H9 (cell line): ENCODE data around the gene C5orf58. TPM values are rescaled to one million over a fixed set of nuclear protein-coding genes. Genes with fewer than 3 reads are reported as not detected.

Source experiments
- DNase-seq: peaks from one replicate; pipeline ENCODE4 v3.0.0-alpha.2; 2017
- H2AFZ ChIP-seq: one replicate; pipeline ENCODE4 v1.6.1; 2013; ENCODE audit warnings: mild to moderate bottlenecking, low read length, control low read depth, moderate library complexity
- H2AK5ac ChIP-seq: 2 replicates; pipeline ENCODE4 v1.6.1; 2013; ENCODE audit warnings: low read length, control low read depth, mixed read lengths; ENCODE audit not compliant: insufficient read length
- H2BK120ac ChIP-seq: one replicate; pipeline ENCODE4 v1.6.1; 2013; ENCODE audit warnings: low read depth, mild to moderate bottlenecking, low read length, control low read depth, inconsistent platforms; ENCODE audit not compliant: poor library complexity, severe bottlenecking
- H2BK12ac ChIP-seq: 2 replicates; pipeline ENCODE4 v1.6.1; 2013; ENCODE audit warnings: low read length, control low read depth, mixed read lengths, low read depth; ENCODE audit not compliant: insufficient read length
- H2BK15ac ChIP-seq: 2 replicates; pipeline ENCODE4 v1.6.1; 2013; ENCODE audit warnings: low read depth, low read length, control low read depth
- H2BK20ac ChIP-seq: one replicate; pipeline ENCODE4 v1.6.1; 2013; ENCODE audit warnings: low read depth, mild to moderate bottlenecking, low read length, control low read depth, inconsistent platforms; ENCODE audit not compliant: poor library complexity, severe bottlenecking
- H2BK5ac ChIP-seq: 2 replicates; pipeline ENCODE4 v1.6.1; 2013; ENCODE audit warnings: low read length, control low read depth, mixed read lengths; ENCODE audit not compliant: insufficient read length
- H3K14ac ChIP-seq: 2 replicates; pipeline ENCODE4 v1.6.1; 2013; ENCODE audit warnings: low read length, control low read depth; ENCODE audit not compliant: insufficient read depth
- H3K18ac ChIP-seq: 2 replicates; pipeline ENCODE4 v1.6.1; 2013; ENCODE audit warnings: low read depth, mild to moderate bottlenecking, mixed read lengths, low read length, control low read depth; ENCODE audit not compliant: insufficient read length
- H3K23ac ChIP-seq: 2 replicates; pipeline ENCODE4 v1.6.1; 2013; ENCODE audit warnings: low read length, control low read depth, mixed read lengths, low read depth; ENCODE audit not compliant: insufficient read length
- H3K23me2 ChIP-seq: 2 replicates; pipeline ENCODE4 v1.6.1; 2013; ENCODE audit warnings: low read depth, mild to moderate bottlenecking, mixed read lengths, low read length, control low read depth; ENCODE audit not compliant: insufficient read length, poor library complexity, severe bottlenecking
- H3K27ac ChIP-seq: 2 replicates; pipeline ENCODE4 v1.5.1; 2013; ENCODE audit warnings: low read length, control low read depth, mixed read lengths, low read depth; ENCODE audit not compliant: insufficient read length
- H3K27me3 ChIP-seq: 2 replicates; pipeline ENCODE4 v1.6.1; 2013; ENCODE audit warnings: low read length, control low read depth, inconsistent platforms; ENCODE audit not compliant: insufficient read depth
- H3K4ac ChIP-seq: 2 replicates; pipeline ENCODE4 v1.6.1; 2013; ENCODE audit warnings: low read depth, mild to moderate bottlenecking, control low read depth, inconsistent platforms, low read length, moderate library complexity
- H3K4me1 ChIP-seq: 2 replicates; pipeline ENCODE4 v1.6.1; 2013; ENCODE audit warnings: low read length, control low read depth, inconsistent platforms; ENCODE audit not compliant: insufficient read depth
- H3K4me2 ChIP-seq: 2 replicates; pipeline ENCODE4 v1.6.1; 2013; ENCODE audit warnings: low read length, control low read depth, mixed read lengths; ENCODE audit not compliant: insufficient read length, insufficient read depth
- H3K56ac ChIP-seq: 2 replicates; pipeline ENCODE4 v1.6.1; 2013; ENCODE audit warnings: low read depth, mild to moderate bottlenecking, mixed read lengths, low read length, control low read depth; ENCODE audit not compliant: insufficient read length
- H3K79me1 ChIP-seq: 2 replicates; pipeline ENCODE4 v1.6.1; 2013; ENCODE audit warnings: low read depth, mild to moderate bottlenecking, moderate library complexity, low read length, control low read depth, inconsistent platforms; ENCODE audit not compliant: insufficient read depth, poor library complexity, severe bottlenecking
- H3K79me2 ChIP-seq: 2 replicates; pipeline ENCODE4 v1.6.1; 2013; ENCODE audit warnings: low read length, control low read depth, inconsistent platforms; ENCODE audit not compliant: insufficient read depth
- H3K9ac ChIP-seq: 2 replicates; pipeline ENCODE4 v1.6.1; 2013; ENCODE audit warnings: low read length, control low read depth, mixed read lengths; ENCODE audit not compliant: insufficient read length; ENCODE audit errors: extremely low read depth
- H3K9me3 ChIP-seq: one replicate; pipeline ENCODE4 v1.6.1; 2013; ENCODE audit warnings: low read depth, low read length, inconsistent platforms; ENCODE audit not compliant: control insufficient read depth
- H3T11ph ChIP-seq: one replicate; pipeline ENCODE4 v1.6.1; 2013; ENCODE audit warnings: mild to moderate bottlenecking, low read length, control low read depth, inconsistent platforms
- H4K20me1 ChIP-seq: one replicate; pipeline ENCODE4 v1.6.1; 2013; ENCODE audit not compliant: control insufficient read depth, insufficient read length, insufficient read depth
- H4K5ac ChIP-seq: 2 replicates; pipeline ENCODE4 v1.6.1; 2013; ENCODE audit warnings: low read depth, mild to moderate bottlenecking, mixed read lengths, low read length, control low read depth; ENCODE audit not compliant: insufficient read length
- H4K8ac ChIP-seq: replicated peaks from 2 replicates; pipeline ENCODE4 v1.6.1; 2013; ENCODE audit warnings: low read length, control low read depth, mixed read lengths, low read depth; ENCODE audit not compliant: insufficient read length
- H4K91ac ChIP-seq: 2 replicates; pipeline ENCODE4 v1.6.1; 2013; ENCODE audit warnings: low read depth, mild to moderate bottlenecking, moderate library complexity, mixed read lengths, low read length, control low read depth; ENCODE audit not compliant: insufficient read length
- H3K27ac Mint-ChIP-seq, 3 experiments: 2 replicates in 2 of 3; 3 replicates in 1 of 3; pipeline ENCODE4 v1.8.0; 2020 to 2021; ENCODE audit warnings: mixed read lengths in 3 of 3, mild to moderate bottlenecking in 1 of 3, moderate library complexity in 1 of 3
- H3K27me3 Mint-ChIP-seq: 2 replicates; pipeline ENCODE4 v1.8.0; 2021; ENCODE audit warnings: low read depth, mild to moderate bottlenecking, moderate library complexity, mixed read lengths
- H3K36me3 Mint-ChIP-seq, 3 experiments: 2 replicates in 2 of 3; 3 replicates in 1 of 3; pipeline ENCODE4 v1.8.0; 2020 to 2021; ENCODE audit warnings: low read depth in 3 of 3, mixed read lengths in 3 of 3; ENCODE audit not compliant: insufficient read depth in 1 of 3
- H3K4me1 Mint-ChIP-seq, 2 experiments: 2 replicates each; pipeline ENCODE4 v1.8.0; 2020; ENCODE audit warnings: mixed read lengths in 2 of 2
- H3K4me3 Mint-ChIP-seq, 2 experiments: 2 replicates in 1 of 2; 3 replicates in 1 of 2; pipeline ENCODE4 v1.8.0; 2020 to 2021; ENCODE audit warnings: mild to moderate bottlenecking in 2 of 2, mixed read lengths in 2 of 2, moderate library complexity in 1 of 2
- H3K9me3 Mint-ChIP-seq, 2 experiments: 2 replicates in 1 of 2; 3 replicates in 1 of 2; pipeline ENCODE4 v1.8.0; 2020; ENCODE audit warnings: mild to moderate bottlenecking in 2 of 2, mixed read lengths in 2 of 2, moderate library complexity in 1 of 2
- WGBS: extraction: QIAGEN DNeasy Blood & Tissue Kit; methylation state at CpG from one replicate; pipeline ENCODE4 v1.1.7; 2013; ENCODE audit warnings: missing lambda C conversion rate, low lambda C conversion rate, mixed read lengths; ENCODE audit not compliant: insufficient read length; ENCODE audit errors: extremely low coverage; 5-methylcytosine and 5-hydroxymethylcytosine counted together
- total RNA-seq: library from RNA; stranded (reverse); gene quantifications from 2 replicates; pipeline ENCODE4 v1.2.1, GENCODE V29; 2021
- TF ChIP-seq, protein P1 (sequence below): fragments of 200-600 bp; sonication (generic); conservative IDR thresholded peaks from 3 replicates; pipeline ENCODE4 v1.8.0; 2021; ENCODE audit warnings: antibody characterized with exemption, mild to moderate bottlenecking

C5orf58 gene
- total RNA-seq, 1 experiment from 2014 or later, result 0.90 TPM

DNA sequence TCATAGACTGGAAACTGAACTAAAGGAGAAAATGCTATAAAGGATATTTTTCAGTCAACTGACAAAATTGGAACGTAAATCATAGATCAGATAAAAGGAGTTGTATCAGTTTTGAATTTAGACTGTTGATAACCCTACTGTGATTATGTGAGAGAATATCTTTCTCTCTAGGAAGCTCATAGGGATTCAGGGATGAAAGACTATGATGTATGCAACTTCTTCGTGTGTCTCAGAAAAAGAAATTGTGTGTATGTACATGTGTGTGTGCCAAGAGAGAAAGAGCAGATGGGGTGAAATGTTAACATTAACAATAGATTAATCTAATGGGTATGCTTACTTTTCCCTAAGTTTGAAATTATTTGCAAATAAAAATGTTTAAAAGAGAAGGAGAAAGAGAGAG, 30.7 kb upstream of the C5orf58 start:
- no CpG with 5 or more reads among the region's 2 CpGs for WGBS
- no peak overlapping the region for H4K91ac ChIP-seq
- no peak overlapping the region for H3K56ac ChIP-seq
- Mint-ChIP-seq H3K27ac (no peak overlapping the region), H3K4me3 (no peak overlapping the region), H3K4me1 (peaks cover 0 to 6% of the 10 kb centered on the region in 2 experiments; a peak in 1 of 4 replicates), H3K9me3 (no peaks in the 10 kb centered on the region), H3K36me3 (no peaks in the 10 kb centered on the region), H3K27me3 (peaks cover 17% of the 10 kb centered on the region)
- no peak overlapping the region for H2BK120ac ChIP-seq
- H3K9me3 ChIP-seq, result no peaks in the 10 kb centered on the region
- no peak overlapping the region for H3K9ac ChIP-seq
- H3T11ph ChIP-seq, result no peak overlapping the region
- H2BK5ac ChIP-seq, result no peak overlapping the region
- no peak overlapping the region for H2BK12ac ChIP-seq
- H2BK15ac ChIP-seq, result no peak overlapping the region
- no peak overlapping the region for H2AK5ac ChIP-seq
- no peak overlapping the region for H2AFZ ChIP-seq
- H3K23me2 ChIP-seq, result no peaks in the 10 kb centered on the region
- no peak overlapping the region for H3K4me2 ChIP-seq
- H3K27me3 ChIP-seq, result no peaks in the 10 kb centered on the region
- DNase-seq, result no peak
- H4K8ac ChIP-seq, result no peak overlapping the region
- no peak overlapping the region for H3K27ac ChIP-seq
- H3K14ac ChIP-seq, result no peak overlapping the region
- TF ChIP-seq, protein P1, sequence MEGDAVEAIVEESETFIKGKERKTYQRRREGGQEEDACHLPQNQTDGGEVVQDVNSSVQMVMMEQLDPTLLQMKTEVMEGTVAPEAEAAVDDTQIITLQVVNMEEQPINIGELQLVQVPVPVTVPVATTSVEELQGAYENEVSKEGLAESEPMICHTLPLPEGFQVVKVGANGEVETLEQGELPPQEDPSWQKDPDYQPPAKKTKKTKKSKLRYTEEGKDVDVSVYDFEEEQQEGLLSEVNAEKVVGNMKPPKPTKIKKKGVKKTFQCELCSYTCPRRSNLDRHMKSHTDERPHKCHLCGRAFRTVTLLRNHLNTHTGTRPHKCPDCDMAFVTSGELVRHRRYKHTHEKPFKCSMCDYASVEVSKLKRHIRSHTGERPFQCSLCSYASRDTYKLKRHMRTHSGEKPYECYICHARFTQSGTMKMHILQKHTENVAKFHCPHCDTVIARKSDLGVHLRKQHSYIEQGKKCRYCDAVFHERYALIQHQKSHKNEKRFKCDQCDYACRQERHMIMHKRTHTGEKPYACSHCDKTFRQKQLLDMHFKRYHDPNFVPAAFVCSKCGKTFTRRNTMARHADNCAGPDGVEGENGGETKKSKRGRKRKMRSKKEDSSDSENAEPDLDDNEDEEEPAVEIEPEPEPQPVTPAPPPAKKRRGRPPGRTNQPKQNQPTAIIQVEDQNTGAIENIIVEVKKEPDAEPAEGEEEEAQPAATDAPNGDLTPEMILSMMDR, result no peak
- H2BK20ac ChIP-seq, result no peak overlapping the region
- H3K4me1 ChIP-seq, result no peaks in the 10 kb centered on the region
- H4K20me1 ChIP-seq, result no peaks in the 10 kb centered on the region
- no peak overlapping the region for H3K18ac ChIP-seq
- no peak overlapping the region for H3K4ac ChIP-seq
- H3K23ac ChIP-seq, result no peak overlapping the region
- H4K5ac ChIP-seq, result no peak overlapping the region
- no peaks in the 10 kb centered on the region for H3K79me2 ChIP-seq
- no peaks in the 10 kb centered on the region for H3K79me1 ChIP-seq
